Measurements from ENCODE around the gene BIRC3.

The BIRC3 gene

GRCh38 chr11:102328748-102329147 is 11.5 kb downstream of the BIRC3 start:
- H3K27me3 ChIP-seq (ENCODE audit: low read depth, low read length), result no peaks in the 10 kb centered on the region
- no peak overlapping the region for H3K27ac ChIP-seq (ENCODE audit: low read length)
- peaks cover 61% of the 10 kb centered on the region for H3K36me3 ChIP-seq (replicated peaks; ENCODE audit: low read depth, low read length)
- no peak overlapping the region for H3K4me2 ChIP-seq (ENCODE audit: low read length)
- H3K9ac ChIP-seq (ENCODE audit: low read length), result no peak overlapping the region
- peaks cover 13% of the 10 kb centered on the region for H3K79me2 ChIP-seq (ENCODE audit: low read length)
- no peaks in the 10 kb centered on the region for H3K4me1 ChIP-seq (ENCODE audit: low read length)
- H2AFZ ChIP-seq (ENCODE audit: low read depth, low read length), result no peak overlapping the region
- no peak overlapping the region for H3K4me3 ChIP-seq (ENCODE audit: low read length)
- no peaks in the 10 kb centered on the region for H3K9me3 ChIP-seq (ENCODE audit: insufficient read depth, low read length)
- TF ChIP-seq EZH2phosphoT487 (IDR thresholded peaks at IDR 0.05; ENCODE audit: low read depth), result no peak
- no peak for TF ChIP-seq CTCF (IDR thresholded peaks at IDR 0.05; ENCODE audit: low read depth, low read length)
- peaks cover 21% of the 10 kb centered on the region; the same call in 1 of the 2 replicates for H4K20me1 ChIP-seq (ENCODE audit: insufficient read depth, low read length)

- no peaks in the 10 kb centered on the region for H3K4me1 ChIP-seq (ENCODE audit: low read length)
- H3K9ac ChIP-seq (ENCODE audit: low read length), result no peak overlapping the region
- H3K36me3 ChIP-seq (replicated peaks; ENCODE audit: low read depth, low read length), result peaks cover 60% of the 10 kb centered on the region
- H3K79me2 ChIP-seq (ENCODE audit: low read length), result no peaks in the 10 kb centered on the region; the same call in 1 of the 2 replicates
- H3K9me3 ChIP-seq (ENCODE audit: insufficient read depth, low read length), result no peaks in the 10 kb centered on the region
- H3K4me2 ChIP-seq (ENCODE audit: low read length), result no peak overlapping the region
- peaks cover 7% of the 10 kb centered on the region; the same call in 1 of the 2 replicates for H4K20me1 ChIP-seq (ENCODE audit: insufficient read depth, low read length)
- no peak overlapping the region for H2AFZ ChIP-seq (ENCODE audit: low read depth, low read length)
- TF ChIP-seq CTCF (IDR thresholded peaks at IDR 0.05; ENCODE audit: low read depth, low read length) (no peak), EZH2phosphoT487 (IDR thresholded peaks at IDR 0.05; ENCODE audit: low read depth) (no peak)
- H3K4me3 ChIP-seq (ENCODE audit: low read length), result no peak overlapping the region
- H3K27me3 ChIP-seq (ENCODE audit: low read depth, low read length), result no peaks in the 10 kb centered on the region
- H3K27ac ChIP-seq (ENCODE audit: low read length), result no peak overlapping the region
Measured at GRCh38 chr11:102330231-102330630, 12.9 kb downstream of the BIRC3 start.

GRCh38 chr11:102331341-102331740 is 14.1 kb downstream of the BIRC3 start:
- Histone ChIP-seq H3K36me3 (replicated peaks; ENCODE audit: low read depth, low read length) (peaks cover 59% of the 10 kb centered on the region), H2AFZ (ENCODE audit: low read depth, low read length) (no peak overlapping the region)

DNA sequence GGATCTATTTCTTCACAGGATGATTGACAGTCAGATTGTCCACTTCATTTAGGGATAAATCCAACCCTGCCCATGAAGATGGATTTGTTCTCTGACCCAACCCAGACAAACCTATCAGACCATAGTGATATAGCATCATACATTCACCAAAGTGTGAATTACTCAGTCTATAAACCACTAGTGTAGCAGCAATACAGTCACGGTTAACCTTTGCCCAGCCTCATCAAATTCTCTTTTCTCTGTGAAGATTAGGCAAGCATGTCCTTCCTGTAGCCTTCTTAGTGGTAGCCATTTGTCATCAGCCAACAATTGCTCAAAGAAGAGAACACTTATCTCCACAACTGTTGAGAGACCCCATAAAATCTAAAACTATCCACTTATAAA is 15.3 kb downstream of the BIRC3 start:
- no peaks in the 10 kb centered on the region for H3K4me1 ChIP-seq (ENCODE audit: low read length)
- H4K20me1 ChIP-seq (ENCODE audit: insufficient read depth, low read length), result no peaks in the 10 kb centered on the region; the same call in 1 of the 2 replicates
- H3K36me3 ChIP-seq (replicated peaks; ENCODE audit: low read depth, low read length), result peaks cover 59% of the 10 kb centered on the region
- H3K27ac ChIP-seq (ENCODE audit: low read length), result no peak overlapping the region
- no peak overlapping the region for H3K9ac ChIP-seq (ENCODE audit: low read length)
- no peak overlapping the region for H3K4me3 ChIP-seq (ENCODE audit: low read length)
- no peaks in the 10 kb centered on the region for H3K27me3 ChIP-seq (ENCODE audit: low read depth, low read length)
- no peak overlapping the region for H2AFZ ChIP-seq (ENCODE audit: low read depth, low read length)
- no peaks in the 10 kb centered on the region; the same call in 1 of the 2 replicates for H3K79me2 ChIP-seq (ENCODE audit: low read length)
- H3K4me2 ChIP-seq (ENCODE audit: low read length), result no peak overlapping the region
- TF ChIP-seq CTCF (IDR thresholded peaks at IDR 0.05; ENCODE audit: low read depth, low read length) (no peak), EZH2phosphoT487 (IDR thresholded peaks at IDR 0.05; ENCODE audit: low read depth) (no peak)
- H3K9me3 ChIP-seq (ENCODE audit: insufficient read depth, low read length), result no peaks in the 10 kb centered on the region

More at GRCh38 chr11:102331341-102331740, 14.1 kb downstream of the BIRC3 start:
- Histone ChIP-seq H3K4me3 (ENCODE audit: low read length) (no peak overlapping the region), H3K4me1 (ENCODE audit: low read length) (no peaks in the 10 kb centered on the region), H3K27ac (ENCODE audit: low read length) (no peak overlapping the region), H3K4me2 (ENCODE audit: low read length) (no peak overlapping the region), H3K9me3 (ENCODE audit: insufficient read depth, low read length) (no peaks in the 10 kb centered on the region), H3K79me2 (ENCODE audit: low read length) (no peaks in the 10 kb centered on the region; the same call in 1 of the 2 replicates), H4K20me1 (ENCODE audit: insufficient read depth, low read length) (peaks cover 3% of the 10 kb centered on the region; the same call in 1 of the 2 replicates), H3K27me3 (ENCODE audit: low read depth, low read length) (no peaks in the 10 kb centered on the region), H3K9ac (ENCODE audit: low read length) (no peak overlapping the region)
- TF ChIP-seq CTCF (IDR thresholded peaks at IDR 0.05; ENCODE audit: low read depth, low read length) (no peak), EZH2phosphoT487 (IDR thresholded peaks at IDR 0.05; ENCODE audit: low read depth) (no peak)
